Activated naive CD8-positive, alpha-beta T cell (primary cell): ENCODE results near the gene STPG3.

Source experiments
- H3K27ac Mint-ChIP-seq: one replicate; pipeline ENCODE4 v1.8.0; 2021; ENCODE audit warnings: mixed read lengths
- H3K27me3 Mint-ChIP-seq: one replicate; pipeline ENCODE4 v1.8.0; 2021; ENCODE audit warnings: mixed read lengths
- H3K36me3 Mint-ChIP-seq: one replicate; pipeline ENCODE4 v1.8.0; 2021; ENCODE audit warnings: mixed read lengths
- H3K4me1 Mint-ChIP-seq: one replicate; pipeline ENCODE4 v1.8.0; 2021; ENCODE audit warnings: low read depth, mixed read lengths
- H3K4me3 Mint-ChIP-seq: one replicate; pipeline ENCODE4 v1.8.0; 2021; ENCODE audit warnings: mild to moderate bottlenecking, mixed read lengths
- H3K9me3 Mint-ChIP-seq: one replicate; pipeline ENCODE4 v1.8.0; 2021; ENCODE audit warnings: low read depth, mixed read lengths

STPG3 gene

DNA sequence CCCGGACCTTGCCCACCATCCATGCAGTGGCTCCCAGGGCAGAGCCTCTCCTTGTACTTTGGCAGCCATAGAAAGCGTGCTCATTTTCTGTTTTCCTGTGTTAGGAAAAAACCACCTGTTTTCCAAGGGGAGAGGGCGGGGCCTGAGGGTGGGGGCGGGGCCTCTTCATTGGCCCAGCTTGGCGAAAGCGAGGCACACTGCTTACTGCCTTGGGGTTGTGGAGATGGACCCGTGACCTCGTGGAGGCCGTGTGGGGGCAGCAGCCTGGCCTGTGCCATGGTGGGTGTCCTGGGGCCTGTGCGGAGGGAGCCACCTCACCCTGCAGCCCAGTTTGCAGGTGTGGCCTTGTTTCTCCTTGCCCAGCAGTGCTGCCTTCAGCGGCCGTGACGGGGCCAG is 22.0 kb downstream of the STPG3 start:
- Mint-ChIP-seq H3K27ac (no peak overlapping the region), H3K36me3 (peaks cover 12% of the 10 kb centered on the region), H3K27me3 (no peaks in the 10 kb centered on the region), H3K4me1 (peaks cover 14% of the 10 kb centered on the region), H3K4me3 (no peak overlapping the region), H3K9me3 (no peaks in the 10 kb centered on the region)

DNA sequence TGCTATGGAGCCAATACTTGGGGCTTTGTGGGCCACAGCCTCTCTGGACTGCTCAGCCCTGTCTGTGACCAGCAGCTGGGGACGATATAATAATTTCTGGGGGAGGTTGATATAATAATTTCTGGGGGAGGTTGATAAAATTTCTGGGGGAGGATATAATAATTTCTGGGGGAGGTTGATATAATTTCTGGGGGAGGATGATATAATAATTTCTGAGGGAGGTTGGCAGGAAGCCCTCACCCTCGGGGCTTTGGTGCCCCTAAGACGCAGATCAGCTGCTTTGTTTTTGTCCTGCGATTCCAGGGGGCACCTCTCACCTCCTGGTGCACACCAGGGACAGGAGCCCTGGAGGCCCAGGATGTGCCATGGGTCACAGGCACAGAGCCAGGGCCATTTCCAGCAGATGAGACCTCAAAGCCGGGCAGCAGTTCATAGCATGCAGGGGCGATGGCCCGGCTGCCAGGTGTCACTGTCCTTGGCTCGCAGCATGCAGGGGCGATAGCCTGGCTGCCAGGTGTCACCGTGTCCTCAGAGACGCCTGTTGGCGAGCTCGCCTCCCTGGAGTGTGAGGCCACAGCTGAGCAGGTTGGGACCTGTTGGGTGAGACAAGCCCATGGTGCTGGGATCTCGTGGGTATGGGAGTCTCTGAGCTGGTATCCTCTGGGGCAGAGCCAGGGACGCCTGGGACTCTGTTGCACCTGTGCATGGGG is 22.7 kb downstream of the STPG3 start:
- no peak overlapping the region for H3K27ac Mint-ChIP-seq
- no peaks in the 10 kb centered on the region for H3K27me3 Mint-ChIP-seq
- peaks cover 9% of the 10 kb centered on the region for H3K36me3 Mint-ChIP-seq
- H3K9me3 Mint-ChIP-seq = no peaks in the 10 kb centered on the region
- H3K4me3 Mint-ChIP-seq = no peak overlapping the region
- peaks cover 14% of the 10 kb centered on the region for H3K4me1 Mint-ChIP-seq

DNA sequence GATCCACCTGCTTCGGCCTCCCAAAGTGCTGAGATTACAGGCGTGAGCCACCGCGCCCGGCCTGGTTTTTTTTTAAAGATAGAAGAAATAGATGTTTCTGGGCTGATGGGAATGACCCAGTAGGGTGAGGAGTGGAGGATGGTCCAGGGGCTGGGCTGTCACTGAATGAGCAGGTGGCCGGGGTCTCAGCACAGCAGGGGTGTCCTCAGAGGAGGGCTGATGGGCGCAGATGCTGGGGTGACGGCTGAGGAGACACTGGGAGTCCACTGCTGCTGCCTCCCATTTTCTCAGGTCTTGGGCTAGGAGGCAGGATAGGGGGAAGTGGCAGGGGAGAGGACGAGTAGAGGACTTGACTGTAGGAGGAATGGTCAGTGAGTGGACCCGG is 24.1 kb downstream of the STPG3 start:
- no peaks in the 10 kb centered on the region for H3K9me3 Mint-ChIP-seq
- H3K27me3 Mint-ChIP-seq = no peaks in the 10 kb centered on the region
- no peaks in the 10 kb centered on the region for H3K36me3 Mint-ChIP-seq
- H3K4me1 Mint-ChIP-seq = peaks cover 14% of the 10 kb centered on the region
- H3K4me3 Mint-ChIP-seq = no peak overlapping the region
- H3K27ac Mint-ChIP-seq = no peak overlapping the region

DNA sequence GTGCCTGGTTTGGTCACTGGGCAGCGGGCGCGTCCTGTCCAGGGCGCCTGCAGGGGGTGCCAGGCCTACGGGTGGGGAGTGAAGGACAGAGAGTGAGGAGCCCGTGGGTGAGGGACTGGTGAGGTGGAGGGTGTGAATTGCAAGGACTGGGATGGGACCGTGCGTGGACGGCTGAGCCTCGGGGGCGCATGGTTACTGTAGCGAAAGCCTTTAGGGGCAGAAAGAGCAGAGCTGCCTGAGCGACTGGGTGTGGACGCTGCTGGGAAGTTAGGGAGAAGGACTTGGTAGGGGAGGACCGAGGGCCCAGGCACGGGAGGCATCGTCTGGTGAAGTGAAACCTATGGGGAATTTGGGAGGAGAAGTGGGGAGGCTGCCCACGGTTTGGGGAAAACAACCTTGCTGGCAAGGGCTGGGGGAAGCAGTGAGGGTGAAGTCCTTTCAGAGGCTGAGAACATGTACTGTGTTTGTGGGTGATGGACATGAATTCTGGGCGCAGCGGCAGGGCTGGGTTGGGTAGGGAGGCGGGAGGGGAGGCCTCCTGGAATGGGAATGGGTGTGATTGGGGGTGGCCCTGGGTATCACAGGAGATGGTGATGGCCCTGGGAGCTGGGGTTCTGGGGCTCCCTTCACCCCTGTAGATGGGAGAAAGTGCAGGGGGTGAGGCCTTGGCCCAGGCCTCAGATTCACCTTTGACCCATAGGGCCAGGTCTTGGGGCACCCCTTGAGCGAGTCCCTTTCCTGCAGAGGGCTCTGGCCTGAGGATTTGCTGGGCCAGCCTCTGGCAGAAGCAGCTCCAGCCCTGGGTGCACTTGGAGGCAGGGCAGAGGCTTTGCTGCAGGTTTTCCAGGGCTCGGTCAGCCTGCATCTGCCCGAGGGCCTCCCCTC is 24.7 kb downstream of the STPG3 start:
- no peaks in the 10 kb centered on the region for H3K27me3 Mint-ChIP-seq
- no peaks in the 10 kb centered on the region for H3K9me3 Mint-ChIP-seq
- H3K36me3 Mint-ChIP-seq = no peaks in the 10 kb centered on the region
- peaks cover 14% of the 10 kb centered on the region for H3K4me1 Mint-ChIP-seq
- H3K4me3 Mint-ChIP-seq = no peak overlapping the region
- peak overlapping the region; percentile 28 for H3K27ac Mint-ChIP-seq

DNA sequence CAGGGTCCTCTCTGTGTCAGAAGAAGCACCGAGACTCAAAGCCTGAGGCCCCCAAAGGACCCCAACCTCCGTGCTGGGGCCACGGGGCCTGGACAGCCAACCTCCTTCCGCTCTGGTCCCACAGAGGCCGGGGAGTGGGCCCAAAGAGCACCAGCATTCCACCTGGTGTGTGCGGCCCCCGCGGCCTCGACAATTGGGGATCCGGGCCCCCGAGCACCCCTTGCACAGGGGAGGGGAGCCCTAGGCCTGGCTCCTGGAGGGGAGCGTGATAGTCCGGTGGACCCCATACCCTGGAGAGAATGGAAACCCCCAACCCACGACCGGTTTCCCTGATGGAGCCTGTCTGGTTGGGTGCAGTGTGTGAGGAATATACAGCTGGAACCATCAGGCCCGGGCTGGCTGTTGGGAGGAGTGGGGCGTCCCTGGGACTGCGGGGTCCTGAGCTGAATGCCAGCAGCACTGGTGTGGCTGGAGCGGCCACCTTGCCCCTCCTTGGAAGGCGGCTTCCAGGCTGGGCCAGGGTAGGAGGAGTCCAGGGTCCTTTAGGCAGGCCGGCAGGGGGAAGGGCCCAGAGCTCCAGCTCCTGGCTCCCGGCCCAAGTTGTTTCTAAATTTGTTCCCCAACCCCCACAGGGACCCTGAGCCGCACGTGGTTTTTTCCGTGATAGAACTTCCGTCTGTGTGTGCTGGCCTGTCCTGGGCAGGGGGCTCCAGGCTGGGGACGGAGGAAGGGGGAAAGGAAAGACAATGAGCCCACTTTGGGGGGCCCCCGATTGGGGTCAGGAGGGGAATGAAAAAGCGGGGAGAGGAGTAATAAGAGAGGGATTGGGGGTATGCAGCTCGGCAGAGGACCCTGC is 25.6 kb downstream of the STPG3 start:
- Mint-ChIP-seq H3K27me3 (no peaks in the 10 kb centered on the region), H3K36me3 (no peaks in the 10 kb centered on the region), H3K27ac (no peak overlapping the region), H3K9me3 (no peaks in the 10 kb centered on the region), H3K4me3 (peak overlapping the region; percentile 58), H3K4me1 (peaks cover 8% of the 10 kb centered on the region)

DNA sequence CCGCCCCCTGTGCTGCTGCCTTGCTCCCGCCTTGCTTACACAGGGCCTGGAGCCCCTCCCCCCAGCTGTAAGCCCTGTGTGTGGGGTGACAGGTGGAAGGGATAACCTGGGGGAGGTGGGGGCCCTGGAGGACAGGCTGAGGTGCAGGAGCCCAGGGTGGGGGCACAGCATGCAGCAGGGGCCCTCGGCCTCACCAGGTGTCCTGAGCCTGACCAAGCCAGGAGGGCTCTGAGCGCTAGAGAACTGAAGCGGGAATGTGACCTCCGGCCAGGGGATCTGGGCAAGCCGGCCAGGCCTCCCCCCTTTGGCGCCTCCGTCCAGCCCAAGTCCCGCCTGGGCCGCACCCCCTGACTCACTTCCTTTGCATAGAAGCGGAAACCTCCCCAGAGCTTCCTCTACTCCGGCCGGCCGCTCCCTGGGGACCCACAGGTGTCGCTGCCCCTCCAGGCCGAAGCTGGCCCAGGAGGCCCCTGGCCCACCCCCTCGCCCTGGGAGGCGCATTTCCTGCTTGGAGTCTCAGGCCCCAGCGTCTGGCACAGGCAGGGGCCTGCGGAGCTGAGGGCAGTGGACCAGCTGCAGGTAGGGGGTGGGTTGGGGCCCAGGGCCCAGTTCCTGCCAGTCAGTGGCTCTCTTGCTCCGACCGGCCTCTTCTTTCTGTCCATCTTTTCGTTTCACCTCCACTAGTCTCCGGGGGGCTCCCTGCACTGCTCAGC is 26.4 kb downstream of the STPG3 start, which contains the start of gene TOR4A:
Gene TOR4A, plus strand, starts transcription at position 398 of the 713 bp plus-strand sequence. CDS start 964 bp downstream, outside the sequence.
- no peaks in the 10 kb centered on the region for H3K36me3 Mint-ChIP-seq
- peak within 1 kb of the TSS; percentile 69 for H3K4me3 Mint-ChIP-seq
- H3K27ac Mint-ChIP-seq = no peak within 1 kb of the TSS
- peaks cover 8% of the 10 kb centered on the region for H3K4me1 Mint-ChIP-seq
- no peaks in the 10 kb centered on the region for H3K27me3 Mint-ChIP-seq
- no peaks in the 10 kb centered on the region for H3K9me3 Mint-ChIP-seq

DNA sequence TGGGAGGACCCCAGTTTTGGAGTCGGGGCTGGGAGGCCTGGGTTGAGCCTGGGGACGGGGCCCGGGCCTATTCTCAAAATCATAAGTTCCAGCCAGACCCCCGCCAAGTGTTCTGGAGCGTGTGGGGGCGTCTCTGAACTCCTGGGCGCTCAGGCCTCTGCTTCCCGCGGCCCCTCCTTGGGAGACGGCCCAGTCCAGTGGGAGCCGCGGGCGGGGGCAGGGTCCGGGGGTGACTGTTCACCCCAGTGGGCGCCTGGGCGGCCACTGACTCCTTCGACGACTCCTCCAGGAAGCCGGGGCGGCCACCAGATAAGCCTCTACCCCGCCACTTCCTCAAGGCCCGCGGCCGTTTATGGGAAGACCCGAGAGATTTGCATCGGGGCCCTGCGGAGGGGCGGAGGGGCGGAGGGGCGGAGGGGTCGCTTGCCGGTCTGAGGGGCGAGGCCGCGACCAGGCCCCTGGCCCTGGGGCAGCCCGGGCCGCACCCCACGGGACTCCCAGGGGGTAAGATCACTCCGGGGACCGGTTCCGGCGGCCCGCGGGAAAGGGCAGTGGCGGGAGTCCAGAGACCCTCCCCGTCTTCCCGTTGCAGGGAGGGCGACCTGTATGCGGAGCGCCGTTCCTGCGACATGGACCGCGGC is 27.1 kb downstream of the STPG3 start:
- Mint-ChIP-seq H3K36me3 (no peaks in the 10 kb centered on the region), H3K4me1 (peaks cover 8% of the 10 kb centered on the region), H3K27ac (no peak overlapping the region), H3K9me3 (no peaks in the 10 kb centered on the region), H3K27me3 (no peaks in the 10 kb centered on the region), H3K4me3 (peak overlapping the region; percentile 69)

DNA sequence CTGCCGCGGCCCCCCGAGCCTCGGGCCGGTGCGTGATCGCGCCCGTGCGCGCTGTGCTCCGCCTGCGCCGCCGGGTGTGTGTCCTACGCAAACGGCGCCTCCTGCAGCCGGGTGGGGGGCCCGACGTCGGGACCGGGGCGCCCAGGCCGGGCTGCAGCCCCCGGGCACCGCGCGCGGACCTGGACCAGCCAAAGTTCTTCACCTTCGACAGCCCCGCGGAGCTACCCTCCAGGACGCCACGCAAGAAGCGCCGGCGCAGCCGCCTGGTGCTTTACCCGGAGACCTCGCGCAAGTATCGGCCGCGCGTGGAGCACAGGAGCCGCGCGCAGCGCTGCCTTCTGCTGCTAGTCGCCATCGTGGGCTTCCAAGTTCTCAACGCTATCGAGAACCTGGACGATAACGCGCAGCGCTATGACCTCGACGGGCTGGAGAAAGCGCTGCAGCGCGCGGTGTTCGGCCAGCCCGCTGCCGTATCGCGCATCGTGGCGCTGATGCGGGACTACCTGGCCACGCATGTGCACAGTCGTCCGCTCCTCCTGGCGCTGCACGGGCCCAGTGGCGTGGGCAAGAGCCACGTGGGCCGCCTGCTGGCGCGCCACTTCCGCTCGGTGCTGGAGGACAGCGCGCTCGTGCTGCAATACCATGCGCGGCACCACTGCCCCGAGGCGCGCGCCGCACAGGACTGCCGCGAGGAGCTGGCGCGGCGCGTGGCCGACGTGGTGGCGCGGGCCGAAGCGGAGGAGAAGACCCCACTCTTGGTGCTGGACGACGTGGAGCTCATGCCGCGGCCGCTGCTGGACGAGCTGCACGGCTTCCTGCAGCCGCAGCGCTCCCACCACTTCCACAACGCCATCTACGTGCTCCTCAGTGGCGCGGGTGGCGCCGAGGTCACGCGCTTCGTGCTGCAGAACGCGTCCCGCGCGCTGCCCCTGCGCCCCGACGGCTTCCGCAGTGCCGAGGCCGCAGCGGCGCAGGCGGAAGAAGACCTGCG is 27.9 kb downstream of the STPG3 start:
- H3K9me3 Mint-ChIP-seq = no peaks in the 10 kb centered on the region
- no peaks in the 10 kb centered on the region for H3K36me3 Mint-ChIP-seq
- H3K4me3 Mint-ChIP-seq = no peak overlapping the region
- no peak overlapping the region for H3K27ac Mint-ChIP-seq
- H3K27me3 Mint-ChIP-seq = no peaks in the 10 kb centered on the region
- H3K4me1 Mint-ChIP-seq = peaks cover 8% of the 10 kb centered on the region

DNA sequence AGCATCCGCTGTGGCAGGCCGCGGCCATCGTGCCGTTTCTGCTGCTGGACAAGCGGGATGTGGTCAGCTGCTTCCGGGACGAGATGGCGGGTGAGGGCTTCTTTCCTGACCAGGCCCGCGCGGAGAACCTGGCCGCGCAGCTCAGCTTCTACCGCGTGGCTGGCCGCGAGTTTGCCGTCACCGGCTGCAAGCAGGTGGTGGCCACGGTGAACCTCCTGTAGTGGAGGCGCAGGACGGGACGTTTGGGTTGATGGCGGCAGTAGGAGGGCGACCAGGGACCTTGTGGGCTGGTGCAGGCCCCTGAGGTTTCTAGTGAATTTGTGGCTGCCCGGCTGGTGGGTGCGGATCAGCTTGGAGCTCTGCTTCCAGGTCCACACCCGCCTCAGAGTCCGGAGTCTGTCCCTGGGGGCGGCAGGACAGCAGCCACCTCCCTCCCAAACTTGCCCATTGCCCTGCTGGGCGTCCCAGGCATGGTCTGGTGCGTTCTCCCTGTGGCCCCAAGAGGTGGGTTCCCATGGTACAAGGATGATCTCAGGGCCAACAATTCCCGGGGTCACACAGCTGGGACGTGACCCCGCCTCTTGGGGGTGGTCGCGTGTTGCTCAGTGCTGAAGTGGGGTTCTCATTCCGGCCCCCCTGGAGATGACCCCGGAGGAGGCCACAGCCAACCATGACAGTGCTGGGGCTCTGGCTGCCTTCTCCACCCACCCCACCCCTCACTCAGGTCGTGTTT is 28.8 kb downstream of the STPG3 start:
- H3K4me3 Mint-ChIP-seq = no peak overlapping the region
- H3K27me3 Mint-ChIP-seq = no peaks in the 10 kb centered on the region
- no peaks in the 10 kb centered on the region for H3K9me3 Mint-ChIP-seq
- H3K36me3 Mint-ChIP-seq = no peaks in the 10 kb centered on the region
- peaks cover 7% of the 10 kb centered on the region for H3K4me1 Mint-ChIP-seq
- H3K27ac Mint-ChIP-seq = no peak overlapping the region

DNA sequence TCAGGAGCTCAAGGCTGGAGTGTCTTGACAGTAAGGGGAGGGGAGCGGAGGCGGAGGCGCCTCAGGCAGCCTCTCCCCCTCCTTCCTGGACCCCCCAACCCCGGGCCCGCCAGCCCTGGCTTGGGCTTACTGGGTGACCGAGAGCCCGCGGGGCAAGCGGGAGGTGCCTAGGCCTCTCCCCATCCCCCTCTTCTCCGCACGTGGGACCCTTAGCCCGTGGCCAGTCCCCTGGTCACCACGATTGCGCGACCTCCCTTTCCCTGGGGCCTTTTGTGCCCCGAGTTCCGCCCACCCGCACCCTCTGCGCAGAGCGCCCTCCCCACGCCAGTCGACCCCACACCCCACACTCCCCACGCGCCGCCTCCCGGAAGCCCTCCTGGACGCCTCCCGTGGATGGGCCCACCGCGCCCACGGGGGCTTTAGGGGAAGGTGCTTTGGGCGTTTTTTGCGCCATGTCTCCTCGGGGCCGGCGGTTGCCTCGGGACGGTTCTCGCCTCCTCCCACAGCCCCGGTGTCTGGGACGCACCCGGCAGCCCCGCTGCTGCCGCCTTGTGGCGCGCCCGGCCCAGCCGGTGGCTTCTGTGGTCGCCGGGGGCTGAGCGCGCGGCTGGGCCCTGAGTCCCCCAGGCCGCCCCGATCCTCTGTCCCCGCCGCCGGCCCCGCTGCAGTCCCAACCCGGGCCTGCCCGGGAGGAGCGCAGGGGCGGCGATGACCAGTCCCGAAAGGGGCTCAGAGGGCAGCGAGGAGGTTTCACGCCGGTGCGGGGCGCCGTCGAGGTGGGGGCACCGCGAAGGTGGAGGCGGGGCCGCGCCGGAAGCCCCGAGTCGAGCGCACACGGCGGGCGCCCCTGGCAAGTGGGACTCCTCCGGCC is 29.6 kb downstream of the STPG3 start:
- Mint-ChIP-seq H3K27ac (no peak overlapping the region), H3K4me3 (no peak overlapping the region), H3K36me3 (no peaks in the 10 kb centered on the region), H3K27me3 (no peaks in the 10 kb centered on the region), H3K9me3 (no peaks in the 10 kb centered on the region), H3K4me1 (peaks cover 1% of the 10 kb centered on the region)

DNA sequence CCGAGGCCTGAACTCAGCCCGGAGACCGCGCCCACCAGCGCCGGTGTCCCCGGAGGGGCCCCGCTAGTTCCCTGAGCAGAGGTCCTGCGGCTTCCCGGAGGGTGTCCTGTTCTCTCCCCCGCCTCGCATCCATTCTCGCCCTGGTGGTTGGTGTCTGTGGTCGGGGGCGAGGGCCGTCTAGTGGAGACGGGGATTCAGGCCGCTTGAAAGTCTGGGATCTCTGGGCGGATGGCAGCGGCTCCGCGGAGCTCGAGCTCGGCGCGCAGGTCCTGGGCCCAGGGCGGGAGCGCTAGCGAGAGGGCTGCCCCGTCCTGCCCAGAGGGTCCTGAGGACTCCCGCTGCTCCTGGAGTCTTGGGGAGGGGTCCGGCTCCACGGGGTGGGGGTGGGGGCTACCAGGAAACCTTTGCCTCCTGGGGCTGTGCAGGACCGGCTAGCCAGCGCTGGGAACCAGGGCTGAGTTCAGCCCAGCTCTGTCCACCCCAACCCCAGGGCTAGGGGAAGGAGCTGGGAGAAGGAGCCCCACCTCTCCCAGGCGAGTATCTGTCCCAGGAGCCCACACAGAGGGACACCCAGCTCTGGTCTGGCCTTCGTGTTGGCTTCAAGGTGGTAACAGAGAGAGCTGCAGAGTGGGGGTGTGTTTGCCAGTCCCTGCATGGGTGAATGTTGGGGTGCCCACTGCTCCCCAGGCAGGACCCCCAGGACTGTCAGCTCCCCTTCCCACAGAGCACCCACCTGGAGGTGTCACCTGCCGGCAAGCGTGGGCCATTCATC is 30.4 kb downstream of the STPG3 start:
- H3K27me3 Mint-ChIP-seq = no peaks in the 10 kb centered on the region
- H3K4me3 Mint-ChIP-seq = no peak overlapping the region
- H3K4me1 Mint-ChIP-seq = no peaks in the 10 kb centered on the region
- no peaks in the 10 kb centered on the region for H3K36me3 Mint-ChIP-seq
- H3K27ac Mint-ChIP-seq = no peak overlapping the region
- H3K9me3 Mint-ChIP-seq = no peaks in the 10 kb centered on the region
